Psoas muscle (tissue), 8 donors: Measurements from ENCODE around the gene ZBTB7C. TPM values are rescaled to one million over a fixed set of nuclear protein-coding genes. Genes with fewer than 3 reads are reported as not detected.
A peak's percentile ranks its signal among the peaks of the same experiment; 100 is the strongest.

Experiments used
- ATAC-seq, 4 donors: fragments of 200-7000 bp; cut with Tn5 transposase; one replicate each; pipeline ENCODE4 v1.9.1; 2020; ENCODE audit warnings: moderate library complexity in 3 of 4, mild to moderate bottlenecking in 2 of 4
- DNase-seq, 2 donors: peaks; one replicate each; pipeline ENCODE4 v3.0.0-alpha.2; 2020
- H3K27ac ChIP-seq: fragments of 200-600 bp; one replicate; pipeline ENCODE4 v1.8.0; 2022
- H3K27me3 ChIP-seq, 3 donors: fragments of 200-600 bp in 1 of 3; one replicate each; pipeline versions ENCODE4 v1.6.1 to v1.8.0; 2013 to 2022; ENCODE audit warnings: low read length in 2 of 3, mild to moderate bottlenecking in 2 of 3, moderate library complexity in 1 of 3; ENCODE audit not compliant: insufficient read depth in 3 of 3
- H3K36me3 ChIP-seq, 2 donors: fragments of 200-600 bp in 1 of 2; one replicate each; pipeline versions ENCODE4 v1.6.1 to v1.8.0; 2013 to 2022; ENCODE audit warnings: low read depth in 1 of 2, mild to moderate bottlenecking in 1 of 2, moderate library complexity in 1 of 2; ENCODE audit not compliant: insufficient read depth in 1 of 2
- H3K4me1 ChIP-seq: fragments of 200-600 bp; one replicate; pipeline ENCODE4 v1.8.0; 2022
- H3K4me3 ChIP-seq: fragments of 200-600 bp; one replicate; pipeline ENCODE4 v1.8.0; 2022; ENCODE audit warnings: mild to moderate bottlenecking
- H3K9me3 ChIP-seq: fragments of 200-600 bp; one replicate; pipeline ENCODE4 v1.8.0; 2022
- WGBS, 3 donors: extraction: QIAGEN DNeasy Blood & Tissue Kit; methylation state at CpG; one replicate each; pipeline versions ENCODE4 v1.1.6 to v1.1.7; 2013; 5-methylcytosine and 5-hydroxymethylcytosine counted together
- intact Hi-C, 2 donors: fragments of 100-400 bp; cut with DNase I; formaldehyde crosslinking; loops; one replicate each; pipeline versions ENCODE4 v1.11.0 to v1.14.2; 2022
- polyA plus RNA-seq, 3 donors: library from polyadenylated mRNA; stranded (reverse); fragments of 200-250 nt; gene quantifications; one replicate each; pipeline ENCODE4 v1.2.3, GENCODE V29; 2013
- total RNA-seq, 4 donors: library from RNA; stranded (reverse); fragmentation: NEBNext Ultra II Directional in 2 of 4; extraction: Animal tissue kit (Norgen Biotek cat#: 25700) in 2 of 4; gene quantifications; one replicate each; pipeline versions ENCODE4 v1.2.1 to v1.2.4, GENCODE V29; 2021 to 2023
- TF ChIP-seq, protein P1 (sequence below): fragments of 200-600 bp; IDR thresholded peaks from one replicate; pipeline ENCODE4 v1.8.0; 2022; ENCODE audit warnings: antibody characterized with exemption
- donor health status: healthy with polysubstance abuse.
- donor health status: DM: no; HTN: no; CAD: no; lungs with moderate emphysema.
- donor health status: Bipolar disorder and iron deficiency.
- donor health status: healthy.
- donor health status: DM: yes; HTN: yes; CAD: no.
- donor health status: DM: no; HTN: no; CAD: no.
- donor health status: DM: no; HTN: no; CAD: no.
- donor health status: DM: yes; HTN: yes; CAD: no.

The ZBTB7C gene
- total and polyA plus RNA-seq, 7 donors, result 0.34 to 2.9 (median 0.78) TPM

DNA sequence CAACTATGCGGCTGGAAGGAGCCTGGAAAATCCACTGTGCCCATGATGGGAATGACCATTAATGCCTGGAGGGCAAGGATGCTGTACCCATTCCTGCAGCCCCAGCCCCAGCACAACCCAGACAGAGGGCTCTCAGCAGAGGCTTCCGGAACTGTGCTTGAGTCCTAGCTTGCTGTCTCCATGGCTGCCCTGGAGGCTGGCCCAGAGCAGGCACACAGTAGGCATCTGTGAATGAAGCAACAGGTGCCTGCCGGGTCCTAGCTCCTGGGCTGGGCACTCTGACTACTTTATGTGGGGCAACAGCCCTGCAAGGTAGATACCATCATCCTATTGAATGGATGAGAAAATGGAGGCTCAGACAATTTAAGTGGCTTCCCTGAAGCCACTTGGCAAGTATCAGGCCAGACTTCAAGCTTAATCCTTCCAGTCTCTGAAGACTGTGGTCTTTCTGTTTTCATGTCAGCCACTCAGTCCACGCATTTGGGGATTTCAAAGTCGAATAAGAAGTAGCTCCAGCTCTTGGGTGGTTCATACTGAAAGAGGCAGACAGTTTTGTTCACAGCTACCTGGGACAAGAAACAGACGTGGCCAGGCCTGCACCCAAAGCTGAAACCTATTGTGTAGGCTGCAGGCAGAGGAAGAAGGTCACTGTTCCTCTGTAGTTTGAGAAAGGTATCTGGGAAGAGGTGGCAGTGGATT, 237.5 kb downstream of the ZBTB7C start:
- Histone ChIP-seq H3K36me3 (no peaks in the 10 kb centered on the region), H3K4me3 (no peak overlapping the region), H3K27me3 (no peaks in the 10 kb centered on the region), H3K27ac (no peak overlapping the region), H3K9me3 (no peaks in the 10 kb centered on the region), H3K4me1 (no peaks in the 10 kb centered on the region)
- ATAC-seq, result no peak
- intact Hi-C loops, result no loop called here
- TF ChIP-seq, protein P1, sequence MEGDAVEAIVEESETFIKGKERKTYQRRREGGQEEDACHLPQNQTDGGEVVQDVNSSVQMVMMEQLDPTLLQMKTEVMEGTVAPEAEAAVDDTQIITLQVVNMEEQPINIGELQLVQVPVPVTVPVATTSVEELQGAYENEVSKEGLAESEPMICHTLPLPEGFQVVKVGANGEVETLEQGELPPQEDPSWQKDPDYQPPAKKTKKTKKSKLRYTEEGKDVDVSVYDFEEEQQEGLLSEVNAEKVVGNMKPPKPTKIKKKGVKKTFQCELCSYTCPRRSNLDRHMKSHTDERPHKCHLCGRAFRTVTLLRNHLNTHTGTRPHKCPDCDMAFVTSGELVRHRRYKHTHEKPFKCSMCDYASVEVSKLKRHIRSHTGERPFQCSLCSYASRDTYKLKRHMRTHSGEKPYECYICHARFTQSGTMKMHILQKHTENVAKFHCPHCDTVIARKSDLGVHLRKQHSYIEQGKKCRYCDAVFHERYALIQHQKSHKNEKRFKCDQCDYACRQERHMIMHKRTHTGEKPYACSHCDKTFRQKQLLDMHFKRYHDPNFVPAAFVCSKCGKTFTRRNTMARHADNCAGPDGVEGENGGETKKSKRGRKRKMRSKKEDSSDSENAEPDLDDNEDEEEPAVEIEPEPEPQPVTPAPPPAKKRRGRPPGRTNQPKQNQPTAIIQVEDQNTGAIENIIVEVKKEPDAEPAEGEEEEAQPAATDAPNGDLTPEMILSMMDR, result no peak
- DNase-seq, result no peak
- 91 to 96% (median 95%) methylated on average over 6 of the region's 6 CpGs for WGBS, 3 donors

DNA sequence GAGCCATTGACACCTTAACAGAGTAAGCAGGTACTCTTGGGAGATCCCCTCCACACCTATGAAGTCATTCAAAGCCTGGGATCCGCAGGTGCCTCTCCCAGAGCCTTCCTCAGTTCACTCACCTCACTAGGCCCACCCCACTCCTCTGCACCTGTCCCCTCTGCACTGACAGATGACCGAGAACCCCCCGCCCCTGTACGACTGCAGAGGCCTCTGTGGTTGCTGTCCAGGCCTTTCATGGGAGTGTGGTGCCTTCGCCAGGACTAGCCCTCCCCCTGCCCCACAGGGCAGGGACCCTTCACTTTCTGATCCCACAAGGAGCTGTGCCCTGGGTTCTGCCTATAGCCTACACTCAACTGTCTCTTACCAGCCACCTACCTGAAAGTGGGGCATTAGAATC, 238.5 kb downstream of the ZBTB7C start:
- no peak overlapping the region for H3K4me3 ChIP-seq
- H3K36me3 ChIP-seq, result no peaks in the 10 kb centered on the region
- ATAC-seq (no peak), DNase-seq (no peak)
- H3K27ac ChIP-seq, result no peak overlapping the region
- intact Hi-C loops, result no loop called here
- no peaks in the 10 kb centered on the region for H3K9me3 ChIP-seq
- TF ChIP-seq, protein P1, result no peak
- no peaks in the 10 kb centered on the region for H3K27me3 ChIP-seq
- no peaks in the 10 kb centered on the region for H3K4me1 ChIP-seq
- WGBS, 3 donors, result 89 to 100% (median 90%) methylated on average over 5 of the region's 5 CpGs

DNA sequence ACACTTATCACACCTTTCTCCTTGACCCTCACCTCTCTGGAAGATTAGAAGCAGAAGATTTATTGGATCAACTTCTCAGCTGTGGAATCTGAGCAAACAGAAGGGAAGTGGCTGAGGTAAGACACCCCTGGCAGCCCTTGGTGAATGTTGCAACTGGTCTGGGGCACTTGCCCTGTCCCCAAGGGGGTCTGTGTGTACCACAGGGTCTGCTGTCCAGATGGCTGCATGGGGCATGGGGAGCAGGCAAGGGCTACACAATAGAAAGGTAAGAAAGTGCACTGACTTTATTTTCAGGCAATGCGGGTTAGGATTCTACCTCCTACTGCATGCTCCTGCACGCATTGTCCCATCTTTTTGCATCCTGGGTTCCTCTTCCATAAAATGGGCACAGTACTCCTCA, 240.3 kb downstream of the ZBTB7C start:
- Histone ChIP-seq H3K9me3 (no peaks in the 10 kb centered on the region), H3K27ac (no peak overlapping the region), H3K36me3 (no peaks in the 10 kb centered on the region), H3K4me1 (no peaks in the 10 kb centered on the region), H3K27me3 (no peaks in the 10 kb centered on the region), H3K4me3 (no peak overlapping the region)
- DNase-seq (no peak), ATAC-seq (no peak)
- TF ChIP-seq, protein P1, result no peak
- 95 to 100% (median 96%) methylated on average over 2 of the region's 2 CpGs for WGBS, 3 donors
- intact Hi-C loops, result loop anchor here in 1 of 2 donors (5.0 kb wide), 1 partner anchor 208 kb away; no protein-coding TSS in a partner anchor

DNA sequence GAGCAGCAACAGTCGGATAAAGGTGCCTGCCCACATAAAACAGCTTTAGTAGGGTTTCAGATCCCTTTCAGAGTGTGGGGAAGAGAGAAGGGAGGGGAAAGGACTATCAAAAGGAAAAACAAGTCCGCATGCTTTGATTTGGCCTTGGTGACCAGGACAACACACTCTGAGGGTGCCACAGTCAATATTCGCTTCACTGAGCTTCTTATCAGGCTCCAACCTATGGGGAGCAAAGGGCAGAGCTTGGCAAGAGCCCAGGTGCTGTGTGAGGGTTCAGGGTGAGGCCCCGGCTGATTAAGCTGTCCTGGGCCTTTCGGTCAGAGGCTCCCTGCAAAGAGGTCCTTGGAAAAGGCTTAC, 241.3 kb downstream of the ZBTB7C start:
- WGBS, 3 donors, result 70 to 80% (median 78%) methylated on average over 5 of the region's 5 CpGs
- intact Hi-C loops, result loop anchor here in 1 of 2 donors (5.0 kb wide), 1 partner anchor 209 kb away; no protein-coding TSS in a partner anchor
- H3K27me3 ChIP-seq, result no peaks in the 10 kb centered on the region
- no peaks in the 10 kb centered on the region for H3K9me3 ChIP-seq
- H3K4me3 ChIP-seq, result no peak overlapping the region
- no peaks in the 10 kb centered on the region for H3K4me1 ChIP-seq
- TF ChIP-seq, protein P1, result no peak
- no peak for ATAC-seq
- DNase-seq, result peak in 1 of 2 donors; percentile 41
- H3K27ac ChIP-seq, result no peak overlapping the region
- H3K36me3 ChIP-seq, result no peaks in the 10 kb centered on the region
